Stimulated activated CD4-positive, alpha-beta T cell treated with anti-CD3 and anti-CD28 coated beads, TNF-alpha, amount 100 ng/mL, for 4 hours (primary cell): Measurements from ENCODE around the gene FAAH.

Experiments used
- DNase-seq, 3 experiments: peaks; one replicate each; pipeline ENCODE4 v3.0.0-alpha.2; 2020; ENCODE audit warnings: low read depth in 3 of 3

Gene FAAH

GRCh38 chr1:46401154-46401913 is 7.2 kb downstream of the FAAH start:
- no peak for DNase-seq

GRCh38 chr1:46401964-46402626 is 8.0 kb downstream of the FAAH start:
- no peak for DNase-seq

- no peak for DNase-seq
Measured at GRCh38 chr1:46403916-46404315, 9.8 kb downstream of the FAAH start.

- no peak for DNase-seq
Measured at GRCh38 chr1:46404482-46405196, 10.5 kb downstream of the FAAH start.

GRCh38 chr1:46405197-46405555 is 11.1 kb downstream of the FAAH start:
- no peak for DNase-seq

- DNase-seq = no peak
Measured at GRCh38 chr1:46405724-46406123, 11.6 kb downstream of the FAAH start.

- no peak for DNase-seq
Measured at GRCh38 chr1:46406881-46407608, 12.9 kb downstream of the FAAH start.

- DNase-seq = no peak
Measured at GRCh38 chr1:46407636-46408035, 13.5 kb downstream of the FAAH start.

- no peak for DNase-seq
Measured at GRCh38 chr1:46408356-46409062, 14.4 kb downstream of the FAAH start.

- DNase-seq = no peak
Measured at GRCh38 chr1:46409063-46409372, 14.9 kb downstream of the FAAH start.

GRCh38 chr1:46410156-46411009 is 16.3 kb downstream of the FAAH start:
- no peak for DNase-seq

- DNase-seq = no peak
Measured at GRCh38 chr1:46411010-46411405, 16.9 kb downstream of the FAAH start.

- DNase-seq = no peak
Measured at GRCh38 chr1:46411601-46412341, 17.7 kb downstream of the FAAH start.

- no peak for DNase-seq
Measured at GRCh38 chr1:46412893-46413595, 18.9 kb downstream of the FAAH start.

- DNase-seq = no peak
Measured at GRCh38 chr1:46413596-46413985, 19.5 kb downstream of the FAAH start.

GRCh38 chr1:46415514-46415913 is 21.4 kb downstream of the FAAH start:
- DNase-seq = no peak

GRCh38 chr1:46418976-46419375 is 24.9 kb downstream of the FAAH start:
- DNase-seq = no peak

- no peak for DNase-seq
Measured at GRCh38 chr1:46420533-46420915, 26.4 kb downstream of the FAAH start.

GRCh38 chr1:46421739-46422138 is 27.6 kb downstream of the FAAH start:
- no peak for DNase-seq
